ENCODE data around the gene DPF3. TPM values are rescaled to one million over a fixed set of nuclear protein-coding genes. Genes with fewer than 3 reads are reported as not detected.
"Not testable (repeated sequence)": the region's sequence is repeated elsewhere in the genome, so short reads cannot be mapped to it uniquely, and the experiment has no call there.

The DPF3 gene
- total RNA-seq, 1 donor from 2014 or later: 0.86 TPM

DNA sequence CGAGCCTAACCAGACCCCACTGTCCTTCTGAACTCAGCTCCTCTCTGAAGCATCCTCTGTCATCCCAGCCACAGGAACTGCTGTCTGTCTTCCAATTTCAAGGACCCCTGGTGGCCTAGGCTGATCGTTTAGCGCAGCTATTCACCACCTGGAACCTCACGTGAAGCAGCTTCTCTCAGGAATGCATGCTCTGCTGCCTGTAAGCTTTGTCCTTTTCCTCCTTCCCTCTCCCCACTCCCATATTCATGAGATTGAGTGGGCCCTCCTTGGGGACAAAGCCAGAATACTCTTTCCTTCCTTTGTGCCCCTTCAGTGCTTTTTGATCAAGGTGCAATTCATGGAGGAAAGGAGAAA is 17.2 kb downstream of the DPF3 start:
- DNase-seq (ENCODE audit: low read depth): no peak
- no peak overlapping the region for H3K4me3 ChIP-seq (ENCODE audit: low read depth, low read length)
- TF ChIP-seq, protein P1, sequence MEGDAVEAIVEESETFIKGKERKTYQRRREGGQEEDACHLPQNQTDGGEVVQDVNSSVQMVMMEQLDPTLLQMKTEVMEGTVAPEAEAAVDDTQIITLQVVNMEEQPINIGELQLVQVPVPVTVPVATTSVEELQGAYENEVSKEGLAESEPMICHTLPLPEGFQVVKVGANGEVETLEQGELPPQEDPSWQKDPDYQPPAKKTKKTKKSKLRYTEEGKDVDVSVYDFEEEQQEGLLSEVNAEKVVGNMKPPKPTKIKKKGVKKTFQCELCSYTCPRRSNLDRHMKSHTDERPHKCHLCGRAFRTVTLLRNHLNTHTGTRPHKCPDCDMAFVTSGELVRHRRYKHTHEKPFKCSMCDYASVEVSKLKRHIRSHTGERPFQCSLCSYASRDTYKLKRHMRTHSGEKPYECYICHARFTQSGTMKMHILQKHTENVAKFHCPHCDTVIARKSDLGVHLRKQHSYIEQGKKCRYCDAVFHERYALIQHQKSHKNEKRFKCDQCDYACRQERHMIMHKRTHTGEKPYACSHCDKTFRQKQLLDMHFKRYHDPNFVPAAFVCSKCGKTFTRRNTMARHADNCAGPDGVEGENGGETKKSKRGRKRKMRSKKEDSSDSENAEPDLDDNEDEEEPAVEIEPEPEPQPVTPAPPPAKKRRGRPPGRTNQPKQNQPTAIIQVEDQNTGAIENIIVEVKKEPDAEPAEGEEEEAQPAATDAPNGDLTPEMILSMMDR (conservative IDR thresholded peaks at IDR 0.05; ENCODE audit: low read depth, low read length): no peak

DNA sequence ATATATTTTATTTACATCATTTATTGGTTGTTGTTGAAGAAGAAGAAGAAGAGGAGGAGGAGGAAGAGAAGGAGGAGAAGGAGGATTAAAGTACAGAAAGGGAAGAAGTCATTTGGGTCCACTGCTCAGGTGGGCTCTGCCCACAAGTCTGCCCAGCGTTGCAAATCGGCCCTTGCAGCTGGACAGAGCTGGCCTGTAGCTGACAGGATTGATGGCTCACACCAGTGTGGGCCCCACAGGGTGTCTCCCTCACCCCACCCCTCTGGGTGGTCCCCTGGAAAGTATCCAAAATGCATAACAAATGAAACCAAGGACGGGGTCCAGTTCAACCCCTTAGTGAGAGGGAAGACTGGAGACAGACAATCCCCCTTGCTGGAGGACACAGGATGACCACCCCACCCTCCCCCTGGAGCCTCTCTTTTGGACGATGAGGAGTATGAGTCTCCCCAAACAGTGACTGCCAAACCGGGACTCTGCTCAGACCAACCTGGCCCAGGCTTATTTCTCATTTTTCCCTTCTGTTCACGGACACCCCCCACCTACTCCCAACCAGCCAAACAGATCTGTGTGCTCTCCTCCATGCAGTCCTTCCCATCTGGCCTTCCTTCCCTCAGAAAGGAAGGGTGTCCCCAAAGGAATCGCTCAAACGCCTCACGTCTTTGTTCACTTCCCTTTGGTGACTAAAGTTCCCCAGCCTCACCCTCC is 17.7 kb downstream of the DPF3 start:
- TF ChIP-seq, protein P1 (conservative IDR thresholded peaks at IDR 0.05; ENCODE audit: low read depth, low read length): no peak
- no peak for DNase-seq (ENCODE audit: low read depth)
- H3K4me3 ChIP-seq (ENCODE audit: low read depth, low read length): no peak overlapping the region

DNA sequence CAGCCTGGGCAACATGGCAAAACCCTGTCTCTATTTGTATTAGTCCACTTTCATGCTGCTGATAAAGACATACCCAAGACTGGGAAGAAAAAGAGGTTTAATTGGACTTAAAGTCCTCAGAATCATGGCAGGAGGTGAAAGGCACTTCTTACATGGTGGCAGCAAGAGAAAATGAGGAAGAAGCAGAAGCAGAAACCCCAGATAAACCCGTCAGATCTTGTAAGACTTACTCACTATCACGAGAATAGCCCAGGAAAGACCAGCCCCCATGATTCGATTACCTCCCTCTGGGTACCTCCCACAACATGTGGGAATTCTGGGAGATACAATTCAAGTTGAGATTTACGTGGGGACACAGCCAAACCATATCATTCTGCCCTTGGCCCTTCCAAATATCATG is 23.0 kb downstream of the DPF3 start:
- not testable (repeated sequence) for H3K4me3 ChIP-seq (ENCODE audit: low read depth, low read length); DNase-seq (ENCODE audit: low read depth)

DNA sequence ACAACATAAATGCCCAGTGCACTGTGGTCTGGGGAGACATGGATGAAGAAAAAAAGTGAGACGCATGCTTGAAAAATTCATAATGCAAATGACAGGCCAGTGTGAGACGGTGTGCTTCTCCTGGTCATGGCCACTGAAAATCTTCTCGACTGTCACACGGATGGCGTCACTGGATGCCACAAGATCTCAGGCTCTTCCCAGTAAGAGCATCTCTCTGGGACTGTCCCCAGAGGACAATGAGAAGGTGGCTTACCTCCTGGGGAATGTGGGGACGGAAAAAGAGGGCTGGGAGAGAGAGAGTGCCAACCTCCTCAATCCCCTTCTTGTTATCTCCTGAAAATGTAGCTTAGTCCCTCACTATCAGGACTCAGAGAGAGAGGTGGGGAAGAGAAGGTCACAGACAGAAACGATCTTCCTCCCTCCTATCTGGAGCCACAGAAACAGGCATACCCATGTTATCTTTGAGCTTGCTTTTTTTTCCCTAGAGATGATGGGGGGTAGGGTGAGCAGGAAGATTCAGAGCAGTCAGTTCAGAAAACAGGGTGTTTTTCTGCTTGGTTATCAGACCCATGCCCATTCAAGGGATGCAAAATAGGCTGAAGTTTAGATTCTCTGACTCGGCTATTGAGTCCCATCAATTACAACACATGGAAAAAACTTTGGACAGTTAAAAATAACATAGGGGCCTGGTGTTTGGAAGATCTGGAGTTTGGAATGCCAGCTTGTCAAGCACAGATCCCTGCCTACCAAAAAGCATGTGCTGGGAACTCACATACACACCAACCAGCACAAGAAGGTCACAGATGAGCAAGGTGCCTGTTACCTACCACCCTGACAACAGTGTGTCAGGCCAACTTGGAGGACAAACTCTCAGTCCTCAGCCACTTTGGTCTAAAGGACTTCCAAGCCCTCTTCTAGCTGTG is 24.2 kb downstream of the DPF3 start:
- TF ChIP-seq, protein P1 (conservative IDR thresholded peaks at IDR 0.05; ENCODE audit: low read depth, low read length): no peak
- DNase-seq (ENCODE audit: low read depth): no peak
- H3K4me3 ChIP-seq (ENCODE audit: low read depth, low read length): no peak overlapping the region

DNA sequence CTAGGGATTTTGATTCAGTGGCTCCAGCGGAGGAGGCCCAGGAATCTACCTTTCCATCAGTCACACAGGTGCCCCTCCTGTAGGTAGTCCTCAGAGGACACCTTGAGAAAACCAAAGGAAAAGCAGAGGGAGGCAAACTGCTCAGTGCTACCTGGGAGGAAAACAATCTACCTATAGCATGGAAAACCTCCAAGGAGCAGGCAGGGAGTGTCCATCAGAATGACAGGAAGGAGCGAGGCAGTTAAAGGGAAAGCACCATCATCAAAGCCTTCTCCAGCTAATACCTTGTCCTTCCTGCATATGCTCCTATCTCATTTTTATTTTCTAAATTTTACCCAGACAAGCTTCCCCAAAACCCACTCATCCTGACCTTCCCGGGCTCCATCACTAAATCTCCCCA is 25.4 kb downstream of the DPF3 start:
- DNase-seq (ENCODE audit: low read depth): no peak
- no peak overlapping the region for H3K4me3 ChIP-seq (ENCODE audit: low read depth, low read length)
- TF ChIP-seq, protein P1 (conservative IDR thresholded peaks at IDR 0.05; ENCODE audit: low read depth, low read length): no peak

DNA sequence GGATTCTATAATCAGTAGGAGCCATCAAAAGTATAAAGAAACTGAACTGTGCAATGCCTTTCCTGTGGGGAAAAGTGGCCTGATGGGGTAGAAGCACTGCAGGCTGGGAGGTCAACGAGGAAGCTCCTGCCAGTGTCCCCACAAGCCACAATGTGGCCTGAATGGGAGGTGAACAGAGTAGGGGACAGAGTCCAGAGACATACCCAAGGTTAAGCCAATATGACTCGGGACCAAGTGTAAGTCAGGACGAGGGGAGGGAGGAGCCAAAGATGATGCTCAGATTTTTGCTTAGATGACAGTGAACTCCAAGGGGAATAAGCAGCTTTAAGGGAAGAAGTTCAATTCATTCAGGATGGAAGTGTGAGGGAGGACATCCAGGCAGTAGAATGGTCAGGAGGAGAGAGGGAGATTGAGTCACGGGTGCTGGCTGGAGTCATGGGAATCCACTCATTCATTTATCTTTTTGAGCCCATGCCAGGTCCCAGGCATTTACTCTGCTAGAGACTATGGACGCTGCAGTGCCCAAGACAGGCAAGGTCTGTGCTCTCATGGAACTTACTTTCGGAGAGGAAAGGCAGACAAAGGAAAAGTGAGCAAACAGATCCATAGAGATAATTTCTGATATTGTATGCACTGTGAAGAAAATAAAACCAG is 29.1 kb downstream of the DPF3 start:
- H3K4me3 ChIP-seq (ENCODE audit: low read depth, low read length): no peak overlapping the region
- DNase-seq (ENCODE audit: low read depth): no peak
- TF ChIP-seq, protein P1 (conservative IDR thresholded peaks at IDR 0.05; ENCODE audit: low read depth, low read length): no peak

Data from epithelial cell of proximal tubule (primary cell).